ENCODE data around the gene MFAP5. TPM values are rescaled to one million over a fixed set of nuclear protein-coding genes. Genes with fewer than 3 reads are reported as not detected.

The MFAP5 gene
- total RNA-seq, 1 experiment from 2014 or later = not detected

DNA sequence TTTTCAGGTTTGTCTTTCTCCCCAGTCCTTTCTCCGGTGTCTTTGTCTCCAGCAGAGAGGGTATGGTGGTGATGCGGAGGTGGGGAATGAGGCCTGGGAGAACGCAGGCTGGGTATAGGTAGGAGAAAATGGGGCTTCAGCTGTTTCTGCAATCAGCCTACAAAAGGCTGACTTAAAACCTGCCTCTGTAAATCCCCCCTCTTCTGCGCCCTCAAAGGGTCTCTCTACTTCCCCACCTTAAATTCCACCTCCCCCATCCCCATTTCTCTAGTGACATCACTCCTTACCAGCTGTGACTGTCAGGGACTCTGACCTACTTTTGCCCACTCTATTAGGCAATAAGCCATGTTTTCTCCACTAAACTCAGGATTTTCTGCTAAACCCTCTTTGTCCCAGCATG, 27.1 kb upstream of the MFAP5 start:
- Histone ChIP-seq H3K27me3 (ENCODE audit: insufficient read depth, low read length) (0 out of 2 replicates have a peak, but pooled peaks cover 12% of the 10 kb centered on the region), H3K9ac (ENCODE audit: low read length) (no peak overlapping the region), H3K27ac (ENCODE audit: low read depth, low read length) (no peak overlapping the region), H3K79me2 (ENCODE audit: insufficient read depth, low read length) (no peaks in the 10 kb centered on the region), H3K4me3 (replicated peaks in 1 of 2; ENCODE audit: low read depth in 1 of 2, low read length in 2 of 2) (no peak overlapping the region), H3K9me3 (ENCODE audit: control insufficient read depth in 1 of 2, insufficient read depth in 1 of 2, low read depth in 1 of 2, low read length in 2 of 2) (no peaks in the 10 kb centered on the region), H4K20me1 (ENCODE audit: insufficient read depth) (no peaks in the 10 kb centered on the region), H3K36me3 (ENCODE audit: control insufficient read depth in 1 of 2, insufficient read depth in 2 of 2, low read length in 2 of 2) (no peaks in the 10 kb centered on the region), H2AFZ (ENCODE audit: low read depth, low read length, poor library complexity, severe bottlenecking) (no peak overlapping the region), H3K9me2 (ENCODE audit: insufficient read depth) (no peaks in the 10 kb centered on the region), H3K4me2 (ENCODE audit: low read length) (no peak overlapping the region), H3K4me1 (ENCODE audit: control insufficient read depth in 1 of 2, insufficient read depth in 2 of 2, low read length in 2 of 2) (peaks cover 4 to 10% of the 10 kb centered on the region in 2 experiments; a peak in 3 of 4 replicates)
- ChIA-PET POLR2A (no interaction called here), RAD21 (ENCODE audit: low non-redundant PET in 1 of 2, low total read pairs in 2 of 2, uncharacterized antibody in 2 of 2, unreplicated experiment in 2 of 2) (no interaction called here), CTCF (no interaction called here)
- intact Hi-C loops (cut with micrococcal nuclease) = no loop called here
- ATAC-seq (no peak), DNase-seq (ENCODE audit: low read depth, low spot score) (no peak)
- BruUV-seq (replicated peaks) = no TSS peak
- no peak for TF ChIP-seq EGR1 (IDR thresholded peaks at IDR 0.05; ENCODE audit: low read depth)

DNA sequence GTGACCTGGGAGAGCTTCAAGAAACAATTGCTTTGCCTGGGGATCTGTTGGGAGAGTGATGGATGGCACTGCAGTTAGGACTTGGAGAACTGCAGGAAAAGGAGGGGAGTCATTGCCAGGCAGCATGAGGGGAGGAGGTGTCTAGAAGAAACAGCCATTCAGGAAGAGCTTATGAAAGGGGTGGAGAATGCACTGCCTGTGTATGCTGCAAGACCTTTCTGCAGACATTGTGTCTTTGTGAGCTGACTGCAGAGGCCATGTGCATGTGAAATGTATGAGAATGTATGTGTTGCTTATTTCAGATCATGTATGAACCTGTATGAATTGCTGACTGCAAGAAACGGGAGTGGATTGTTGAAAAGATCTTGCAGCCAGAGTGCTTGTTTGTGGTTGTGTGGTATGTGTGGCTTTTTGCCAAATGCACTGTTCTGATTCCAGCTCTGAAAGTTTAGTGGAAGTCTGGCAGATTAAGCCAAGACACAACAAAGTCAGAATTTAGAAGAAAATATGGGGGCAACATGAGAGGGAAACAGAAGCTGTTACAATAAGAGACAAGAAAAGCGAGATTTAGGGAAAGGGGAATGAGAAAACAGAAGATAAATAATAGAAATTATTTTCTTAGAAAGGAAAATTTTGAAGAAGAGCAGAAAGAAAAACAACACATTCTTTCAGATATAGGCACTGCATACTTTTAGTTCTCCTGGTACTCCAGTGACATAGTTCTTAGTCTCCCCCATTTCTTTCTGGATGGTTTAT, 25.4 kb upstream of the MFAP5 start:
- no peak overlapping the region for H3K27ac ChIP-seq (ENCODE audit: low read depth, low read length)
- peaks cover 4 to 10% of the 10 kb centered on the region in 2 experiments; a peak in 3 of 4 replicates for H3K4me1 ChIP-seq (ENCODE audit: control insufficient read depth in 1 of 2, insufficient read depth in 2 of 2, low read length in 2 of 2)
- intact Hi-C loops (cut with micrococcal nuclease) = no loop called here
- no TSS peak for BruUV-seq (replicated peaks)
- no peak overlapping the region for H2AFZ ChIP-seq (ENCODE audit: low read depth, low read length, poor library complexity, severe bottlenecking)
- POLR2A ChIA-PET = interaction anchor here (1.9 kb wide), 1 partner anchor 14 kb away, joined by 4 read pairs; no protein-coding TSS in a partner anchor
- H3K9ac ChIP-seq (ENCODE audit: low read length) = no peak overlapping the region
- 0 out of 2 replicates have a peak, but pooled peaks cover 12% of the 10 kb centered on the region for H3K27me3 ChIP-seq (ENCODE audit: insufficient read depth, low read length)
- no peaks in the 10 kb centered on the region for H3K9me2 ChIP-seq (ENCODE audit: insufficient read depth)
- DNase-seq (ENCODE audit: low read depth, low spot score) = peak; percentile 27
- RAD21 ChIA-PET (ENCODE audit: low non-redundant PET in 1 of 2, low total read pairs in 2 of 2, uncharacterized antibody in 2 of 2, unreplicated experiment in 2 of 2) = no interaction called here
- CTCF ChIA-PET = interaction anchor here (1.1 to 1.3 kb wide), 3 partner anchors 172 to 362 kb away, joined by 3 to 6 read pairs (median 4); no protein-coding TSS in a partner anchor
- no peaks in the 10 kb centered on the region for H3K79me2 ChIP-seq (ENCODE audit: insufficient read depth, low read length)
- H3K36me3 ChIP-seq (ENCODE audit: control insufficient read depth in 1 of 2, insufficient read depth in 2 of 2, low read length in 2 of 2) = no peaks in the 10 kb centered on the region
- peak; percentile 87 for ATAC-seq
- no peaks in the 10 kb centered on the region for H3K9me3 ChIP-seq (ENCODE audit: control insufficient read depth in 1 of 2, insufficient read depth in 1 of 2, low read depth in 1 of 2, low read length in 2 of 2)
- H3K4me3 ChIP-seq (replicated peaks in 1 of 2; ENCODE audit: low read depth in 1 of 2, low read length in 2 of 2) = no peak overlapping the region
- no peak overlapping the region for H3K4me2 ChIP-seq (ENCODE audit: low read length)
- no peaks in the 10 kb centered on the region for H4K20me1 ChIP-seq (ENCODE audit: insufficient read depth)
- TF ChIP-seq EZH2 (IDR thresholded peaks at IDR 0.05) (no peak), YY1 (IDR thresholded peaks at IDR 0.05; ENCODE audit: extremely low read depth, insufficient replicate concordance, low read depth, low read length) (no peak), CBX3 (IDR thresholded peaks at IDR 0.05; ENCODE audit: low read depth) (no peak), ZNF274 (IDR thresholded peaks at IDR 0.05; ENCODE audit: low read depth, low read length) (no peak), CEBPB (IDR thresholded peaks at IDR 0.05; ENCODE audit: low read depth) (no peak), EGR1 (IDR thresholded peaks at IDR 0.05; ENCODE audit: low read depth) (no peak), SRF (IDR thresholded peaks at IDR 0.05; ENCODE audit: low read depth) (no peak), CTCF (IDR thresholded peaks at IDR 0.05 in 2 of 3, conservative IDR thresholded peaks at IDR 0.05 in 1 of 3; ENCODE audit: borderline replicate concordance in 1 of 3, insufficient read depth in 1 of 3, low read depth in 2 of 3, low read length in 2 of 3) (no peak), ZBTB33 (IDR thresholded peaks at IDR 0.05; ENCODE audit: extremely low read depth, insufficient replicate concordance, low read length) (no peak), POLR2A (IDR thresholded peaks at IDR 0.05; ENCODE audit: borderline replicate concordance, extremely low read depth, insufficient read depth, insufficient read length) (no peak), POLR2AphosphoS5 (IDR thresholded peaks at IDR 0.05; ENCODE audit: low read depth, low read length) (no peak), SP1 (IDR thresholded peaks at IDR 0.05; ENCODE audit: low read depth) (no peak), EZH2phosphoT487 (IDR thresholded peaks at IDR 0.05; ENCODE audit: borderline replicate concordance) (no peak)
